ENCODE results near the gene HIP1R.

Gene HIP1R

DNA sequence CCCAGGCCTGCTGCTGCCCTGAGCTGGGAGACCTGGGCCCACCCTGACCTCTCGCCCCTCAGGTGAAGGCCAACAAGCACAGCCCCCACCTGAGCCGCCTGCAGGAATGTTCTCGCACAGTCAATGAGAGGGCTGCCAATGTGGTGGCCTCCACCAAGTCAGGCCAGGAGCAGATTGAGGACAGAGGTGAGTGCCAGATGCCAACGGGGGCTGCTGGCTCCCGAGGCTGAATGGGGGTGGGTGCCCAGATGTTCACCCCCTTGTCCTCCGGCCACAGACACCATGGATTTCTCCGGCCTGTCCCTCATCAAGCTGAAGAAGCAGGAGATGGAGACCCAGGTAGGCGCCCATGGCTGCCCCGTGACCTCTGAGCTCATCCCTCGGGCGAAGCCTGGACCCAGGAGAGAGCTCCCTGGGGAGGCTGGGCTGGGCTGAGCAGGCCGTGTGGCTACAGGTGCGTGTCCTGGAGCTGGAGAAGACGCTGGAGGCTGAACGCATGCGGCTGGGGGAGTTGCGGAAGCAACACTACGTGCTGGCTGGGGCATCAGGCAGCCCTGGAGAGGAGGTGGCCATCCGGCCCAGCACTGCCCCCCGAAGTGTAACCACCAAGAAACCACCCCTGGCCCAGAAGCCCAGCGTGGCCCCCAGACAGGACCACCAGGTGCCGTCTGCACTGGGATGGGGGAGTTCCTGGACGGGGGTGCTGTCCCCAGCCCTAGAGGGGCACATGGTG lies 25.8 kb downstream of the HIP1R start:
- DNase-seq, result no peak

DNA sequence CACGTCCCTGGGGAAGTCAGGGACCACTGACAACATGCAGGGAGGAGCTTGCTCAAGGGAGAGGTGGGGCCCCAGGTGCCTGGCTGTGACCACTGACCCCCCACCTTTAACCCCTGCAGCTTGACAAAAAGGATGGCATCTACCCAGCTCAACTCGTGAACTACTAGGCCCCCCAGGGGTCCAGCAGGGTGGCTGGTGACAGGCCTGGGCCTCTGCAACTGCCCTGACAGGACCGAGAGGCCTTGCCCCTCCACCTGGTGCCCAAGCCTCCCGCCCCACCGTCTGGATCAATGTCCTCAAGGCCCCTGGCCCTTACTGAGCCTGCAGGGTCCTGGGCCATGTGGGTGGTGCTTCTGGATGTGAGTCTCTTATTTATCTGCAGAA lies 26.3 kb downstream of the HIP1R start:
- no peak for DNase-seq

- DNase-seq, result no peak
These were observed 26.9 kb downstream of the HIP1R start for GRCh38 chr12:122862110-122862634.

- no peak for DNase-seq
These were observed 27.8 kb downstream of the HIP1R start for GRCh38 chr12:122862872-122863701.

- DNase-seq, result no peak
These were observed 29.6 kb downstream of the HIP1R start for GRCh38 chr12:122864894-122865253.

DNA sequence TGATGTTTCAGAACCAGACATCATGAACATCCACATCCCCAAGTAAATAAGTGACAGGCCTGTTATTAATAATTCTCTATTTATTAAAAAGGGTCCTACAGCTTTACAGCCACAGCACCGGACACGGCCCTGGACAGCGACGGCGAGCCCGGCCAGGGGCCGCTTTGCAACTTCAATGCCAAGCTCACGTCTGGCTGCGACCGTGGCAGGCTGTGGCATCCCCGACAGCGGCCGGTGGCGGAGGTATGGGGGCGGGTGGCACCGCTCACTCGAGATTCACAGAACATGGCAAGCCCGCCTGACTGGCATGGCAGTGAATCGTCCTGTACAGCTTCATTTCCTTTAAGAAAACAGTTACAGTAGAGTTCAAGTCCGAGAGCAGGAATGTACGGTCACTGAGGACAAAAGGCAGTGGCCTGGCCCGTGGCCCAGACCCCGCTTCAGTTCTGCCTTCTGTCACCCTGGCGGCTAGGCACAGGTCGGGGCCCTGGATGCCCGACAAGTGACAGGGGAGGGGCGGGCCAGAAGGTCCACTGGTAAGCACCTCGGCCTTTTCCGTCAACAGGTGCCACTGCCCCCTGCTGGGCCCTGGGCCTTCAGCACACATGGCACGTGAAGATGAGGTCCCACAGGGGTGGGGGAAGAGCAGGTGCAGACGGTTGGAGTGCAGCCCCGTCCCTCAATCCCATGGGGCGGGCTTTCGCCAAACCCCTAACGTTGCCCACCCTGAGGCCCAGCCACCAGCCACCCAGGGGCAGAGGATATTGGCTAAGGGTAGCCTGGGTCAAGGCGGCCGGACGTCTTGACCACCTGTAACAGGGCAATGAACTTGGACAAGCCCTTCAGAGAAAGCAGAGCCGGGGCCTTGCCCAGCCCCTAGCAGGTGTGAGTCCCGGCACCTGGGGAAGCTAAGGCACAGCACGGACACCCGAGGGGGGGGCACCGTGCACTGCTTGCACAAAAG lies 30.3 kb downstream of the HIP1R start:
- DNase-seq, result no peak

GRCh38 chr12:122866379-122866778 lies 31.1 kb downstream of the HIP1R start:
- no peak for DNase-seq

DNA sequence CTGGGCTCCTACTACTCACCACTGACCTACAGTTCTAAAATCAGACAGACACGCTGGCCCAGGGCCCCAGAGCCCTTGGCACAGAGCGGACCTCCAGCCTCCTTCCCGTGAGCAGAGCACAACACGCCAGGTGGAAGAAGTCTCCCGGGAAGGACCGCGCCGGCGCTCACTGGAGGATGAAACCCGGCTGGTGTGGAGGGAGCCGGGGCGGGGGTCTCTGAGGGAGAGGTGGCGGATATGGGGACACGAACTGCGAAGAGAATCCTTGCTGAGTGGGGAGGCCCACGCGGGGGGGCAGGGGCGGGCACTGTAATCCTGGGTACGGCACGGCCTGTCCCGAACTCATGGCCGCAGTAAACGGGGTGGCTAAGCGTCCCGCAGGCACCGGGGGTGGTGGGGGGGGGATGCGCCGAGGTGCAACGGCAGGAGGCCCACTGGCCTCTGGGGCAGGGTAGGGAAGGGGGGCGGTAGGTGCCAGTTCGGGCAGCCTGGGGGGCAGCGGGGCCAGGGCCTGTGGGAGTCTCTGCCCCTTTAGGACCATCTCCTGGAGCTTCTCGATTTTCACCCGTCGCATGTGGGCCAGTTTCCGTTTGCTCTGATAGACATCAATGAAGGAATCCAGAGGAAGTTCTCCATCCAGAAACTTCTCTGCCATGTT lies 31.8 kb downstream of the HIP1R start:
- DNase-seq, result no peak

DNA sequence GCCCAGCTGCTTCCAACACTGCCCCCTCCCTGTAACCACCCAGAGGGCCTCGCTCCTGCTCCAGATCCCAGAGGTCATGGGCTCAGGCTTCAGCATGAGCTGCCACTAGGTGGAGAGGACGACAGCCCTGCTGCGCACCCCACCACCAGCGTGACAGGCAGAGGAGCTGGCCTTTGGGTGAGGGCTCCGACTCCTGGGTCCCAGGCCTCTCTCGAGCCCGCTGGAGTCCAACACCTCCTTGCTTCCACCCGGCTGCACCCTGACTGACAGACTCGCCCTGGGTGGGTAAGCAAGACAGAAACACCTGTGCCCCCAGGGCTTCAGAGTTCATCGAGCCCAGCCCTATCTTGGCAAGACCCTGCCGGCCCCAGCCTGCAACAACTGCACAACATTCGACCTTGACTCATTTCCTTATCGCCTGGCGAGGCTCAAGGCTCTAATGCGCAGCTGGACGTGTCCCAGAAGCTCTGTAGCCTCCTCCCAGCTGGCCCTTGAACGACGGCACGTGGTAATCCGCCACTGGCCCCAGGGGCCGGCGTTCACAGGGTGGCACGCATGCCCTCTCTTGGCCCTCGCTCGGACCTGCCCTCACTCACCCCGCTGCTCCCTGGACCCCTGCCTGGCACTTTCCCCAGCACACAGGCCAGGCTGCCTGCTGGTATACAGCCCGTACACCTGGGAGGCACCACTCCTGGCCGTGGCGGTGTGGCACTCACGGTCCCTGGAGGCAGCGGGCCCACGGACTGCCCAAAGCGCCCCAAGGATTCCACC lies 32.6 kb downstream of the HIP1R start:
- no peak for DNase-seq

DNA sequence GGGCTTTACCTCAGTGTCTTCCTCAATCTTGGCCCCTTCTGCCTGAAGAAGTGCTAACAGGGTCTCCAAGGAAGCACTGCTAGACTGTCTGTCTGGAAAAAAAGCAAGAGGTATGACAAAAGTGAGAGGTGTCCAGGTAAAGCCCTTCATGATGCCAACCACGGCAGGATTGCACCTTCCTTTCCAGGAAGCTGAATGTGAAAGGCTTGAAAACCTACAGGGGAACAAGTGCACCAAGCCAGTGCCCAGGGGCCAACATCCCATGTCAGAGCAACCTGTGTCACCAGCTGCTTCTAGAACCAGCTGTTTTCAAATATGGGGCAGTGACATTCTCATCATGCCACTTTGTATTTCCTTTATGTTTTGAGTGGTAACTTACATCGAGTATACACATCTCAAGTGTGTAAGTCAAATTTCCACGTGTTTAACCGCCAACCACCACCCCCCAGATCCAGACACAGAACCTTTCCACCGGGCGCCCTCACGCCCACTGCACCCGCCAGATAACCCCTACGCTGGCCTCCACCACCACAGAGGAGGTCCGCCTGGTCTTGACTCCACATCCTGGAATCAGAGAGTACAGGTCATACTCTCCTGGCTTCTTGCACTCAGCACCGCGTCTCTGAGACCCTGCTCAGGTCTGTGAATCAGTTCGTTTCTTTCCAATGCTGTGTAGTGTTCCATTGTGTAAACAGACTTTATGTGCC lies 33.4 kb downstream of the HIP1R start:
- DNase-seq, result no peak

DNA sequence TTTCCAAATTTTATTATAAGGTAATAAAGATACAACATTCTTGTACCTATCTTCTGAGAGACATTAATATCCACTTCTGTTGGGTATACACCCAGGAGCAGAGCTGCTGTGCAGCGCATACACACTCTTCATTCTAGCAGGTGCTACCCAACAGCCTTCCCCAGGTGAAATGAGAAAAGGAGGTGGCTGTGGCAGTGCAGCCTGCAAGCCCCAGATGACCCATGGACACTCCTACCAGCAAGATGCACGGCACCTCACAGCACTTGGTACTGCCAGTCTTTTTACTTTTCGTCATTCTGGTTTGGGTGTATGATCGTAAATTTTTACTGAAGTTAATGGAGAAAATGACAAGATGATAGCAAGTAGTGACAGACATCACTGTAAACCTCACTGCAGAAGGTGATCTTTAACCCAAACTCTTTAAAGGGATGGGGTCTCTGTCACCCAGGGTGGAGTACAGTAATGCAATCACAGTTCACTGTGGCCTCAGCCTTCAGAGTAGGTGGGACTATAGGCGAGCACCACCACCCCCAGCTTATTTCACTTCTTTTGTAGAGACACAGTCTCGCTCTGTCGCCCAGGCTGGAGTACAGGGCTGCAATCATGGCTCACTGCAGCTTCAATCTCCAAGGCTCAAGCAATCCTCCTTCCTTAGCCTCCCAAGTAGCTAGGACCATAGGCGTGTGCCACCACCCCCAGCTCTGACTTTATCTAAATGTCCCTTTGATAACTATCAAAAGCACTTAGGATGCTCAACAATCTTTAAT lies 34.1 kb downstream of the HIP1R start:
- no peak for DNase-seq

DNA sequence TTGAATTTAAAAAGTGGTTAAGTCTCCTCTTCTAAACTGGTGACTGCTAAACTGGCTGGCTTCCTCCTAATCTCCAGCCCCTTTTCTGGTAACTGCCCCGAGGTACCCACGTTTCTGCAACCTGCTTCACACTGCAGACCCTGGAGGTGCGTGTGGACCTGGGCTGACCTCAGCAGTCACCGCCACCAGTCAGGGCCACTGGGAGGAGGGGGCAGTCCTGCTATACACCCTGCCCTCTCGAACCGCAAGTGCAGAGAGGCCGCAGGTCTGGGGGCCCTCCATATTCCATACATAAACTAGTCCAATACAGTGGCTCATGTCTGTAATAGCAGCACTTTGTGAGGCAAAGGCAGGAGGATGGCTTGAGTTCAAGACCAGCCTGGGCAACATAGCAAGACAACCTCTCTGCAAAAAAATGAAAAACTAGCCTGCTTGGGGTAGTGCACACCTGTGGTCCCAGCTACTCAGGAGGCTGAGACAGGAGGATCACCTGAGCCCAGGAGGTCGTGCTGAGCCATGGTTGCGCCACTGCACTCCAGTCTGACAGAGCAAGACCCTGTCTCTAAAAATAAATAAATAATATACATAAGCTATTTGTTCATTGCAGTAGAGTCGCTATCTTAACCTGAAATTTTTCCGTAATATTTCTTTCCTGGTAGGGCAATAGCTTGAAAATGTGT lies 35.0 kb downstream of the HIP1R start:
- DNase-seq, result no peak

DNA sequence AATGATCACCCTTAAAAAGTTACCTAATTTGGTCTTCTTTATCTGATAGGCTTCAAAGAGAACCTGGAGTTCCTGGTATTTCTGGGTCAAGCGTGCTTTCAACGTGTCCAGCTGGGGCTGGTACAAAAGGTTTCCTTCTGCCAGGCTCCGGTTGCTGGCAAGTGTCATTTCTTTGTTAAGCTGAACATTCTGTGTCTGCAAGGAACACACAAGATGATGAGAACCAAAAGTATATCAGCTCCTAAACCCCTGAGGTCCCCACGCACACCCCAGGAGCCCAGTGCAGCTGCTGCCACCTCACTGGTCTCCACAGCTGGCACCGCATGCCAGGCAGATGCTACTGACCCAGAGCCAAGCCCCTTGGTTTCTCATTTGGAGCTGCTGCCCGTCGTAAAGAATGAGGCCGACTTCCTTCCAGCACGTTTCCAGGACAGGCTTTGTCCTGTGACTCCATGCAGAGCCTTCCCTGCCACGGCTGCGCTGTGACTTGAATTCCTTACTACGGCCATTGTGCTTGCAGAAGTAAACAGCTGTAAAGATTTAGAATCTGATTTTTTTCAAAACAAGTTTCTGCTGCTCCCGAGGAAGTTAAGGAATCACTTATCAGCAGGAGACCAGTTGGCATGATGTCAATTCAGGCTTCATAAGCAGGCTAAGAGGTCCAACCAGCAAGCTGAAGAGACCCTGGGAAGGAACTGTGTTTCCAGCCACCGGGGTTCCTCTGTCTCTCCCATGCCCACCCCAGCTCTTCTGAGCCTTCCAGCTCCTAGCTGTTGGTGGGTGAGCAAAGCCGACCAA lies 35.8 kb downstream of the HIP1R start:
- no peak for DNase-seq

DNA sequence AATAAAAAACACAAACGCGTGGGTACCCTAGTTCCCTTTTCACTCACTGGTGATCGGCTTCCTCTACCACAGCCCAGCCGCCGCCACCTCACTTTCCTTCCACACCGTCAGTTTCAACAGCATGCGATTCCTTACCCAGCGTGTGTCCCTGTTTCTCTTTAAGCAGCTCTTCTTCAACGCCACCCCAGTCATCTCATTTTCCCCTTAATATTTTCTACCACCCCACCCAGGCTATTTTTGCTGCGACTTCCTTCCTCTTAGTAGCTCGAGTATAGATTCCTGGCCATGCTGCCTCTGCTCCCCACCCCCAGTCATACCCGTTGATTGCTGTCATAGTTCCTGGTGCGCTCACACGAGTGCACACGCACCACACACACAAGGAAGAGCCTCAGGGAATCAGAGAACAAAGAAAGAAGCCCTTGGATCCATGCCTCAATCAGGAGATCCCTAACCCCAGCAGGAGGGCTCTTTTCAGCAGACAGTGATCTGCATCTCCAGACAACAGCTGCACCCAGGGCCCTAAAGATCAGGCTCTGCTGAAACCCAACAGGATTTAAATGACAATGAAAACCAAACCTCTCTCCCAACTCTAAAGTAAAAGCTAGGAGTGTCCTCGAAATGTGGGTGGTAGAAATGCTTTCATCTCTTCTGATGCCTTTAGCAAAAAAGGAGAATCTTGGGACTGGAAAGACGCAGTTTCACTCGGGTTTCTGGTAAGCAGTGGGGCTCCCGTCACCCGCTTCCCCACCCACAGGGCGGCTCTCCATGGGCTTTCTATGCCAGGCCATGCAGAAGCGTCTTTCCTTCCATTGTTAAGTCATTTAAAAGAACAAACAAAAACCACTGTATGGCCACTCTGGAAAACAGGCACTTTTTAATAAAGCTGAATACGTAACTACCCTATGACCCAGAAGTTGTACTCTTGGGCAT lies 36.9 kb downstream of the HIP1R start:
- peak; percentile 83 for DNase-seq

- DNase-seq, result no peak
These were observed 37.6 kb downstream of the HIP1R start for GRCh38 chr12:122872815-122873361.

GRCh38 chr12:122873540-122873939 lies 38.3 kb downstream of the HIP1R start:
- DNase-seq, result no peak

GRCh38 chr12:122874081-122874480 lies 38.8 kb downstream of the HIP1R start:
- DNase-seq, result no peak

Measured in T1000 (cell line).